Fibroblast of lung (primary cell): ENCODE results near the gene HS3ST3A1. TPM values are rescaled to one million over a fixed set of nuclear protein-coding genes. Genes with fewer than 3 reads are reported as not detected.

Experiments used
- DNase-seq, 2 donors: peaks; one replicate each; pipeline versions ENCODE4 v3.0.0 to v3.0.0-alpha.2; 2010; ENCODE audit warnings: low read depth in 2 of 2
- H2AFZ ChIP-seq: 2 replicates; pipeline ENCODE4 v1.5.1; 2012; ENCODE audit warnings: low read length, control low read depth, inconsistent platforms
- H3K27ac ChIP-seq: 2 replicates; pipeline ENCODE4 v1.5.1; 2011; ENCODE audit warnings: low read length, control low read depth; ENCODE audit not compliant: insufficient read depth
- H3K27me3 ChIP-seq: 2 replicates; pipeline ENCODE4 v1.5.1; 2011; ENCODE audit warnings: mild to moderate bottlenecking, low read length; ENCODE audit not compliant: control insufficient read depth, insufficient read depth
- H3K36me3 ChIP-seq: 2 replicates; pipeline ENCODE4 v1.5.1; 2011; ENCODE audit warnings: low read length; ENCODE audit not compliant: control insufficient read depth, insufficient read depth
- H3K4me1 ChIP-seq: 2 replicates; pipeline ENCODE4 v1.5.1; 2011; ENCODE audit warnings: low read length; ENCODE audit not compliant: control insufficient read depth, insufficient read depth; ENCODE audit errors: extremely low read depth
- H3K4me2 ChIP-seq: 2 replicates; pipeline ENCODE4 v1.5.1; 2011; ENCODE audit warnings: low read length, control low read depth; ENCODE audit not compliant: insufficient read depth; ENCODE audit errors: extremely low read depth
- H3K4me3 ChIP-seq, 4 experiments: fragments of 200-600 bp in 1 of 4; sonication (generic) in 1 of 4; replicated peaks in 1 of 4; 2 replicates each; pipeline ENCODE4 v1.5.1; 2011 to 2016; ENCODE audit warnings: low read length in 4 of 4, low read depth in 3 of 4, mild to moderate bottlenecking in 3 of 4, control low read depth in 2 of 4, inconsistent platforms in 1 of 4, mixed read lengths in 1 of 4; ENCODE audit not compliant: insufficient read depth in 1 of 4; ENCODE audit errors: control extremely low read depth in 1 of 4
- H3K79me2 ChIP-seq: 2 replicates; pipeline ENCODE4 v1.5.1; 2012; ENCODE audit warnings: mild to moderate bottlenecking, low read length, inconsistent platforms; ENCODE audit not compliant: control insufficient read depth, insufficient read depth
- H3K9ac ChIP-seq: 2 replicates; pipeline ENCODE4 v1.5.1; 2011; ENCODE audit warnings: mild to moderate bottlenecking, low read length, control low read depth; ENCODE audit not compliant: insufficient read depth
- H3K9me3 ChIP-seq: 2 replicates; pipeline ENCODE4 v1.5.1; 2012; ENCODE audit warnings: low read depth, low read length; ENCODE audit not compliant: control insufficient read depth, insufficient read depth
- H4K20me1 ChIP-seq: 2 replicates; pipeline ENCODE4 v1.5.1; 2011; ENCODE audit warnings: low read length; ENCODE audit not compliant: control insufficient read depth, insufficient read depth; ENCODE audit errors: extremely low read depth
- EZH2 ChIP-seq: IDR thresholded peaks from 2 replicates; pipeline ENCODE4 v1.5.1; 2012; ENCODE audit warnings: low read length, control low read depth, mild to moderate bottlenecking; ENCODE audit errors: missing control alignments
- polyA plus RNA-seq, 2 donors: library from polyadenylated mRNA; depleted of rRNA in 1 of 2; stranded (reverse) in 1 of 2; unstranded in 1 of 2; fragments of >200 nt; gene quantifications; 2 replicates each; pipeline ENCODE4 v1.2.1, GENCODE V29; 2011 to 2012; ENCODE audit warnings: missing spikeins in 1 of 2
- total RNA-seq: library from RNA; depleted of rRNA; stranded (reverse); fragments of >200 nt; gene quantifications from 2 replicates; pipeline ENCODE4 v1.2.1, GENCODE V29; 2014
- TF ChIP-seq, protein P1 (sequence below), 2 donors: IDR thresholded peaks in 1 of 2; conservative IDR thresholded peaks in 1 of 2; 1 replicate in 1 of 2; 2 replicates in 1 of 2; pipeline ENCODE4 v1.5.1; 2011 to 2012; ENCODE audit warnings: low read length in 2 of 2, control low read depth in 1 of 2, inconsistent platforms in 1 of 2, low read depth in 1 of 2, mild to moderate bottlenecking in 1 of 2

HS3ST3A1 gene
- total and polyA plus RNA-seq, 2 donors (not counting 1 experiment from before 2014, with no cell fraction given) = 2.4 to 48.7 TPM

DNA sequence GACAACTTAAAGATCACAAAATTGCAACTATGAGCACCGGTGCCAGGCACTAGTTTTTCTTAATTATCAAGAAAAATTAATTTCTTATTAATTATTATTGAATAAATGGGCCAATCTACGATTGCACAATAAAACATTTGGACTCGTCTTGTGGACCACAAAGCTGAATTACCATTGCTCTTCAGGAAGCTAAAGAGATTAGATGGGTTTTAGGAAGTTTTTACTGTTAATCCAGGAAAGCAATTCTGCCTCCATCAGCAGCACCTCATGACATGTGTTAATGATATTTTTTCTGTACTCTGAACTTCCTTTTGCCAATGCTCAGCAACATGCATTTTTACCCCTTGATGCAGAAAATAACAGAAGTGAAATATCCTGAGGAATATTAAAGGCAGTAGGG is 37.9 kb downstream of the HS3ST3A1 start:
- Histone ChIP-seq H3K4me1 (peaks cover 13% of the 10 kb centered on the region), H2AFZ (no peak overlapping the region), H3K27ac (no peak overlapping the region), H3K9me3 (no peaks in the 10 kb centered on the region), H3K4me3 (no peak overlapping the region), H3K79me2 (peaks cover 25% of the 10 kb centered on the region), H4K20me1 (no peaks in the 10 kb centered on the region), H3K27me3 (no peaks in the 10 kb centered on the region), H3K4me2 (peak overlapping the region; percentile 20), H3K9ac (no peak overlapping the region), H3K36me3 (no peaks in the 10 kb centered on the region)
- DNase-seq = peak in 1 of 2 donors; percentile 47
- TF ChIP-seq EZH2 = no peak
- TF ChIP-seq, protein P1, sequence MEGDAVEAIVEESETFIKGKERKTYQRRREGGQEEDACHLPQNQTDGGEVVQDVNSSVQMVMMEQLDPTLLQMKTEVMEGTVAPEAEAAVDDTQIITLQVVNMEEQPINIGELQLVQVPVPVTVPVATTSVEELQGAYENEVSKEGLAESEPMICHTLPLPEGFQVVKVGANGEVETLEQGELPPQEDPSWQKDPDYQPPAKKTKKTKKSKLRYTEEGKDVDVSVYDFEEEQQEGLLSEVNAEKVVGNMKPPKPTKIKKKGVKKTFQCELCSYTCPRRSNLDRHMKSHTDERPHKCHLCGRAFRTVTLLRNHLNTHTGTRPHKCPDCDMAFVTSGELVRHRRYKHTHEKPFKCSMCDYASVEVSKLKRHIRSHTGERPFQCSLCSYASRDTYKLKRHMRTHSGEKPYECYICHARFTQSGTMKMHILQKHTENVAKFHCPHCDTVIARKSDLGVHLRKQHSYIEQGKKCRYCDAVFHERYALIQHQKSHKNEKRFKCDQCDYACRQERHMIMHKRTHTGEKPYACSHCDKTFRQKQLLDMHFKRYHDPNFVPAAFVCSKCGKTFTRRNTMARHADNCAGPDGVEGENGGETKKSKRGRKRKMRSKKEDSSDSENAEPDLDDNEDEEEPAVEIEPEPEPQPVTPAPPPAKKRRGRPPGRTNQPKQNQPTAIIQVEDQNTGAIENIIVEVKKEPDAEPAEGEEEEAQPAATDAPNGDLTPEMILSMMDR (conservative IDR thresholded peaks at IDR 0.05 in 1 of 2, IDR thresholded peaks at IDR 0.05 in 1 of 2; ENCODE audit: low read depth in 1 of 2, low read length in 2 of 2) = no peak

DNA sequence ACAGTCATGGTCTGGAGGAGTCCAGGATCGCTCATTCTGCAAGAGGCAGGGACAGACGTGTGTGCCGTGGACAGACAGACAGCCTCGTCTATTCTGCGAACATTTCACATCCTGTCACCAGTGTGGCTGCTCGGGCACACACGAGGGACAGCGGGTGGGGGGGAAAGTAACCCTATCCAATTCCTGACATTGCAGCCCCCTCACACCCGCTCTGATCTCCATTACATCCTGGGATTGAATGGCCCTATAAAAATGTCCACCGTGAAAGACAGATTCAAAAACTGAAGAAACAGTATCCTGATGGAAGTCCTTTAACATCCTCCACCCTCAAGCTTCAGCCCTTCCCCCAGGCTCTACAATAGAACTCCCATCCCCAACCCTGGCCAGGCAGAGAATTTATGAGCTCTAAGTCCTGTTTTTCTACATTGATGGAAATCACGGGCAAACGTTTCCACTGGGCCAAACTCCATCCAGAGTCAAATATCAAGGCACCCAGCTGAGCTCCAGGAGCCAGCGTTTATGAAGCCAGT is 39.4 kb downstream of the HS3ST3A1 start:
- Histone ChIP-seq H3K4me3 (peak overlapping the region in 3 of 4 experiments; percentile 19 to 35 (median 25)), H2AFZ (peak overlapping the region; percentile 60)

DNA sequence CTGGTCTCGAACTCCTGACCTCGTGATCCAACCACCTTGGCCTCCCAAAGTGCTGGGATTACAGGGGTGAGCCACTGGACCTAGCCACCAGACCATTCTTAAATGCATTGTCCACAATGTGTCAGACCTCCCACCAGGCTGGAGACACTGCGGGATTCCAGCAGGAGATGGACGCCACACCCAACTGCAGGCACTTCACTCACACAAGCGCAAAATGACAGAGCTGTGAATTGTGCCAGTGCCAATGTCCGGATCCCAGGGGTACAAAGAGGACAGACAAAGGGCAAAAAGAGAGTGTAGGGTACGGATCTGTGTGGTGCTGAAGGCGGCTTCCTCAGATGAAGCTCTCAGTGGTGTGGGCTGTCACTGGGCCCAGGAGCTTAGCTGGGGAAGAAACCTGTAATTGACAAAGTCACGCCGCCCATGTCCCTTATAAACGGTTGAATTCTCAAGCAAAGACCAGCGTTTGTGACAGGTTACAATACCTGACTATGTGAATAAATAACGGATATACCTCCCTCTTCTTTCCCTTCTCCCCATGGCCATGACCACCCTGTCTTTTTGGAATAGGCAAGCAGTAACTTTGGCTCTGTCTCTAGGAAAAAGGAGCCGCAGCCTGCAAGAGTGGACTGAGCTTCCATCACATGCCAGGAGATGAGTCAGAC is 40.0 kb downstream of the HS3ST3A1 start:
- TF ChIP-seq, protein P1 (conservative IDR thresholded peaks at IDR 0.05 in 1 of 2, IDR thresholded peaks at IDR 0.05 in 1 of 2; ENCODE audit: low read depth in 1 of 2, low read length in 2 of 2) = no peak
- H3K27ac ChIP-seq = peak overlapping the region; percentile 89
- H3K4me1 ChIP-seq = peaks cover 14% of the 10 kb centered on the region
- H3K36me3 ChIP-seq = no peaks in the 10 kb centered on the region
- no peaks in the 10 kb centered on the region for H3K27me3 ChIP-seq
- H3K9me3 ChIP-seq = no peaks in the 10 kb centered on the region
- no peak overlapping the region for H2AFZ ChIP-seq
- H3K9ac ChIP-seq = no peak overlapping the region
- peak overlapping the region; percentile 81 for H3K4me2 ChIP-seq
- peak in 1 of 2 donors; percentile 98 for DNase-seq
- H3K4me3 ChIP-seq = peak overlapping the region in 1 of 4 experiments; percentile 25
- H4K20me1 ChIP-seq = no peaks in the 10 kb centered on the region
- peaks cover 27% of the 10 kb centered on the region for H3K79me2 ChIP-seq

More for the DNA sequence above, 39.4 kb downstream of the HS3ST3A1 start:
- no peaks in the 10 kb centered on the region for H3K36me3 ChIP-seq
- H3K27me3 ChIP-seq = no peaks in the 10 kb centered on the region
- peaks cover 14% of the 10 kb centered on the region for H3K4me1 ChIP-seq
- no peaks in the 10 kb centered on the region for H3K9me3 ChIP-seq
- peak overlapping the region; percentile 39 for H3K9ac ChIP-seq
- peak overlapping the region; percentile 89 for H3K27ac ChIP-seq
- TF ChIP-seq, protein P1 (conservative IDR thresholded peaks at IDR 0.05 in 1 of 2, IDR thresholded peaks at IDR 0.05 in 1 of 2; ENCODE audit: low read depth in 1 of 2, low read length in 2 of 2) = no peak
- no peak for TF ChIP-seq EZH2
- H3K4me2 ChIP-seq = peak overlapping the region; percentile 81
- no peaks in the 10 kb centered on the region for H4K20me1 ChIP-seq
- peak; percentile 46 to 95 for DNase-seq
- peaks cover 28% of the 10 kb centered on the region for H3K79me2 ChIP-seq
